Stimulated activated naive CD8-positive, alpha-beta T cell treated with anti-CD3 and anti-CD28 coated beads, Interleukin-15, Interleukin-2, amounts not matched to agents 100 U/mL and 50 U/mL, for 24 hours (primary cell): ENCODE measurements around the gene THAP4.

Experiments used
- ATAC-seq: fragments of 150-1000 bp; cut with Tn5 transposase; one replicate; pipeline ENCODE4 v1.10.0; 2021
- DNase-seq: peaks from one replicate; pipeline ENCODE4 v3.0.0; 2021

THAP4 gene

GRCh38 chr2:241547781-241548450 is 89.0 kb downstream of the THAP4 start:
- no peak for DNase-seq
- ATAC-seq: no peak

GRCh38 chr2:241546771-241547498 is 90.0 kb downstream of the THAP4 start:
- DNase-seq: no peak
- ATAC-seq: no peak

DNA sequence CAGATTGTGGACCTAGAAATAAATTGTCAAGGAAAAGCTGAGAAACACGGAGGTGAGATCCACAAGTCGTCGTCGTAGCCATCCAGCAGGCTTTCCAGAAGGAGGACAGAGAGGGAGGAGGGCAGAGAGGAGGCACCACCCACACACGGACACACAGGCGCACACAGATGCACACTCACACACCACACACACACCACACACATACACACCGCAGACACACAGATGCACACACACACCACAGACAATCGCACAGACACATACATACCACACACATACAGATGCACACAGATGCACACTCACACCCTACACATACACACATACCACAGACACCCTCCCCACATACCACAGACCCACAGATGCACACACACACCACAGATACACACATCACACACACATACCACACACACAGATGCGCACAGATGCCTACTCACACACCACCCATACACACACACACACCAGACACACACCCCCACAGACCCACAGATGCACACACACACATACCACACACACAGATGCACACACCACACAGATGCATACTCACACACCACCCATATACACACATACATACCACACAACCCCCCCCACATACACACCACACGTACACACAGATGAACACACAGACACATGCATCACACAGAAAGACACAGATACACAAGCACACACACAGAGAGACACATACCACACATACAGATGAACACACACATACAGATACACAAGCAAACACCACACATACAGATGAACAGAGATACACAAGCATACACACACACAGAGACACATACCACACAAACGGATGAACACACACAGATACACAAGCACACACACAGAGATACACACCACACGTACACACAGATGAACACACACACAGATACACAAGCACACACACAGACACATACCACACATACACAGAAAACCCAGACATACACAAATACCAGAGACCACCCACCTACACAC is 91.2 kb downstream of the THAP4 start:
- ATAC-seq (no peak), DNase-seq (no peak)

- ATAC-seq (no peak), DNase-seq (no peak)
Observed at GRCh38 chr2:241545106-241545505, 91.9 kb downstream of the THAP4 start.

DNA sequence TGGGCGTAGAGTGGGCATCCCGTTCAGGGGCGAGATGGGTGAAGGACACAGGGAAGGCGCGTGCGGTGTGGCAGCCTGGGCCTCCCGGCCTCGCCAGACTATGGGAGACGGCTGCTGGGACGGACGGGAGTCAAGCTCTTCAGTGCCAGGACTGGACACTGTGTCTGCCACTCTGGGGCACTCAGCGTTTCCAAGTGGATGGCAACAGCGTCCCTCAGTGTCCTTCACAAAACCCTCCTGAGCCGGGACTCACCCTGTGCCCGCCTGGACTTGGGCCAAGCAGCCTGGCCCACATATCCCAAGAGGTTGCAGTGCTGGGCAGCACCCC is 94.7 kb downstream of the THAP4 start:
- ATAC-seq (no peak), DNase-seq (no peak)

- ATAC-seq (no peak), DNase-seq (no peak)
Observed at GRCh38 chr2:241541564-241542277, 95.2 kb downstream of the THAP4 start.

GRCh38 chr2:241540771-241541561 is 96.0 kb downstream of the THAP4 start:
- DNase-seq (peak; percentile 75), ATAC-seq (peak; percentile 81)

DNA sequence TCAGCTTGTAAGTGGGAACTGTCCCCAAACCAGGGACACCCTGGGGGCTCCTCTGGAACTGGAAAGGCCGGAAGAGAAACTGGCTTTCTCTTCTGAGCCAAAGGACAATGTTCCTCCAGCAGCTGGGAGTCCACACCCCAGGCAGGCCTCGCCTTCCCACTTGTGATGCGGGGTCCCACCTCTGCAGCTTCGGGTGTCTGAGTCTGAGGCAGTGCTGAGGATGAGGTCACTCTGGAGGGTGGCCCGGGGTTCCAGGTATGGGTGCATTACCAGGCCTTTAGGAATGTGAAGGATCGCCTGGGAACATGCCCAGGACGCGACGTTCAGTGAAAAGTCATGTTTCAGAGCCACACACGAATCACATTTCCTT is 96.6 kb downstream of the THAP4 start:
- no peak for ATAC-seq
- DNase-seq: no peak

DNA sequence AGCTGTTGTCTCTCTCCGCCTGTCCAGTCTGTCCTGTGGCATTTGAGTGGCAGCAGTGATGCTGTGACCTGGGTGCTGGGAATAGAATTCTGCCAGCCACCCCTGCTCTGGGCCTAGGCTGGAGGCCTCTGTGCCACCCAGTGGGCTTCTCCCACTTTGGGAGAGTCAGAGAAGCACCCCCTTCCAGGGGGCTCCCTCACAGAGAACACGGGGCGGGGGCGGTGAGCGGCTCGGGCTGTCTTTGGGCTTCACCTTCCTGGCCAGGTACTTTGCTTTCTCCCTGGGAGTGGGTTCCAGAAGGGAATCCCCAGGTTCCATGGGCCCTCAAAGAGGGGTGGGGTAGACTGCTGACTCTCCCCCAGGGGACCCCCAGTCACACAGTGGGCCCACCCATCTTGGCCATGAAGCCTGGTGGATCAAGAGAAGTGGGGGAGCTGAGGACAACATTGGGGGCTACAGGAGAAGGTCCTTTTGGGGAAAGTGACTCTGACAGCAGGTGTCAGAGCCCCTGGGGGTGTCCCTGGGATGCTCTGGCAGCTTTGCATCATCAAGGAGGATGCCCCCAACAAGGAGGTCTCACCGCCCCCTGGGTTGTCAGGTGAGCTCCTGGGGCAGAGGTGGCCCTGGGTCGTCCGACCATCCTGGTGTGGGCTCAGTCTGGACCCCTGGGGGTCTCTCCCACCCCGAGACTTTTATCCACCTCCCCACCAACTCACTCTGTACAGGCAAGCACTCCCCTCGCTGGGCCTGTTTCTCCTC is 97.2 kb downstream of the THAP4 start:
- DNase-seq (no peak), ATAC-seq (no peak)

GRCh38 chr2:241538838-241539615 is 97.9 kb downstream of the THAP4 start:
- no peak for DNase-seq
- no peak for ATAC-seq

DNA sequence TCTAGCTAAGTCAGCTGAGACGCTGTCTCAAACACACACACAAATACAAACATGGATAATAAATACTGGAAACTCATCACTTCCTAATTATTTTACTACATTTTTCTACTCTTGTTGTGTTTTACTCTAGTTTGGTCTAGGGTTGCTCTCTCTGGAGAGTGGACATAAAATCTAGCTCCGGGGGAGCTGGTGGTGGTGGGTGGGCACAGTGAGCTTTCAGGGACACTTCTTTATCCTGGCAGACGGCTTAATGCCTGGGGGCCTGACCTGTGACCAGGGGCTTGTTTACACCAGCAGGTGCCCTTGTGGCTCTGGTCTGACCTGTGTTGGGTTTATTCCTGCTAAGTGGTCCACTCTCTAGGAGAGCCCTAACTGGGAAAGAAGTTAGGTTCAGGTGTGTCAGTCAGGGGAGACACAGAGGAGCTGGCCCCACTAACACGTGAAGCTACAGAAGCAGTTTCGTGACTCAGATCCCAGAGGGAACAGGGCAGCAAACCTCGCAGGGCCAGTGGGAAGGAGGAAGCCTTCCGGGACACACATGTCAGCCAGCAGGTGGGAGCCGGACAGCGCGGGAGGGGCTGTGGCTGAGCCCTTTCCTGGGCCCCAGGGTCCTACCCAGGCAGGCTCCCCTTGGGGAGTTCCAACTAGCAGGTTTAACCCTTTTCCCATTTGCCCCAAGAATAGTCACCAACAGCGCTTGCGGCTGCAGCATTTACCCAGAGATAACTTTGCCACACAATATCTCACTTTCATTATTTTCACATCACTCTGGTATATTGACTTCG is 100.9 kb downstream of the THAP4 start:
- ATAC-seq (no peak), DNase-seq (no peak)

- ATAC-seq: no peak
- no peak for DNase-seq
Observed at GRCh38 chr2:241534701-241535375, 102.1 kb downstream of the THAP4 start.
